Measurements from ENCODE around the gene RPL15. TPM values are rescaled to one million over a fixed set of nuclear protein-coding genes. Genes with fewer than 3 reads are reported as not detected.

Gene RPL15
- total RNA-seq, 1 donor from 2014 or later: 5,928 TPM

DNA sequence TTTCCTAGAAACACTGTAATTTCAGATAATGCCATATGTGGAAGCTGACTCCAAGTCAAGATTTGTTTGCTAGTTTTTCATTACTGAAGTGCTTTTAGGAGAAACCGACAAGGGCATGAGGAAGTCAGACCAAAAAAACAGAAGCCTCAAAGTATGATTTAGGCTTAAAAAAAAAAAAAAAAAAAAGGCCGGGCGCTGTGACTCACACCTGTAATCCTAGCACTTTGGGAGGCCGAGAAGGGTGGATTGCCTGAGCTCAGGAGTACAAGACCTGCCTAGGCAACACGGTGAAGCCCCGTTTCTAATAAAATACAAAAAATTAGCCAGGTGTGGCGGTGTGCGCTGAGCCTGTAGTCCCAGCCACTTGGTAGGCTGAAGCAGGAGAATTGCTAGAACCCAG lies 11.6 kb downstream of the RPL15 start:
- no peaks in the 10 kb centered on the region for H3K4me1 Mint-ChIP-seq
- Histone ChIP-seq H3K4me1 (no peaks in the 10 kb centered on the region), H3K79me2 (ENCODE audit: low read depth) (no peaks in the 10 kb centered on the region), H3K4me3 (no peak overlapping the region), H3K9me3 (ENCODE audit: low read depth) (no peaks in the 10 kb centered on the region), H4K20me1 (ENCODE audit: low read depth) (no peaks in the 10 kb centered on the region), H3K27ac (no peak overlapping the region), H3K9ac (no peak overlapping the region), H3F3A (ENCODE audit: low read depth) (no peaks in the 10 kb centered on the region), H3K36me3 (no peaks in the 10 kb centered on the region), H2AFZ (replicated peaks) (no peak overlapping the region), H3K4me2 (no peak overlapping the region), H3K27me3 (no peaks in the 10 kb centered on the region)
- DNase-seq (ENCODE audit: low spot score): no peak
- no peaks in the 10 kb centered on the region for H3K27me3 Mint-ChIP-seq (ENCODE audit: insufficient read depth, low read depth)
- H3K4me3 Mint-ChIP-seq: no peak overlapping the region
- no peak for TF ChIP-seq EZH2phosphoT487 (IDR thresholded peaks at IDR 0.05)
- TF ChIP-seq EZH2 (IDR thresholded peaks at IDR 0.05): no peak
- no peak for TF ChIP-seq CTCF (IDR thresholded peaks at IDR 0.05)
- no peaks in the 10 kb centered on the region for H3K9me3 Mint-ChIP-seq
- H3K27ac Mint-ChIP-seq: no peak overlapping the region
- no peaks in the 10 kb centered on the region for H3K36me3 Mint-ChIP-seq

- Histone ChIP-seq H3F3A (ENCODE audit: low read depth) (no peaks in the 10 kb centered on the region), H3K79me2 (ENCODE audit: low read depth) (no peaks in the 10 kb centered on the region), H3K4me2 (no peak overlapping the region), H3K36me3 (no peaks in the 10 kb centered on the region), H3K27ac (no peak overlapping the region), H4K20me1 (ENCODE audit: low read depth) (no peaks in the 10 kb centered on the region), H3K27me3 (no peaks in the 10 kb centered on the region), H3K4me1 (no peaks in the 10 kb centered on the region), H2AFZ (replicated peaks) (peak overlapping the region; percentile 15), H3K4me3 (no peak overlapping the region), H3K9ac (no peak overlapping the region), H3K9me3 (ENCODE audit: low read depth) (no peaks in the 10 kb centered on the region)
- Mint-ChIP-seq H3K4me1 (peaks cover 5% of the 10 kb centered on the region), H3K36me3 (no peaks in the 10 kb centered on the region), H3K27ac (no peak overlapping the region), H3K4me3 (no peak overlapping the region), H3K9me3 (no peaks in the 10 kb centered on the region), H3K27me3 (ENCODE audit: insufficient read depth, low read depth) (no peaks in the 10 kb centered on the region)
- DNase-seq (ENCODE audit: low spot score): no peak
- no peak for TF ChIP-seq EZH2phosphoT487 (IDR thresholded peaks at IDR 0.05)
- no peak for TF ChIP-seq EZH2 (IDR thresholded peaks at IDR 0.05)
- TF ChIP-seq CTCF (IDR thresholded peaks at IDR 0.05): no peak
Observed at GRCh38 chr3:23931597-23931996, 14.7 kb downstream of the RPL15 start.

DNA sequence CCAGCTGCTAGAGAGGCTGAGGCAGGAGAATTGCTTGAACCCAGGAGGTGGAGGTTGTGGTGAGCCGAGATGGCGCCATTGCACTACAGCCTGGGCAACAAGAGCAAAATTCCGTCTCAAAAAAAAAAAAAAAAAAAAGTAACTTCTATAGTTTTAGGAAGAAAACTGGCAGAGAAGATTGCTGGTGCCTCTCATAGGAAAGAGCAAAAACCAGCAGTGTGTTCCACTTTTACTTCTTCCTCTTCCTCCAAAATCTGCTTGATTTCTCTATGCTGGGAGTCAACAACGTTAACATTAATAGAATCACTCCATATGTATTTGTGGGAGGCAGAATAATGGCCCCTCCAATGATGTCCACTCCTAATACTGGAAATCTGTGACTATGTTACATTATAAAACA lies 15.6 kb downstream of the RPL15 start:
- Histone ChIP-seq H3K9me3 (ENCODE audit: low read depth) (no peaks in the 10 kb centered on the region), H4K20me1 (ENCODE audit: low read depth) (no peaks in the 10 kb centered on the region), H3K4me1 (no peaks in the 10 kb centered on the region), H3K4me2 (no peak overlapping the region), H3K27ac (no peak overlapping the region), H3K36me3 (no peaks in the 10 kb centered on the region), H3K9ac (no peak overlapping the region), H3K4me3 (no peak overlapping the region), H3F3A (ENCODE audit: low read depth) (no peaks in the 10 kb centered on the region), H3K27me3 (no peaks in the 10 kb centered on the region), H2AFZ (replicated peaks) (no peak overlapping the region), H3K79me2 (ENCODE audit: low read depth) (no peaks in the 10 kb centered on the region)
- Mint-ChIP-seq H3K9me3 (no peaks in the 10 kb centered on the region), H3K27me3 (ENCODE audit: insufficient read depth, low read depth) (no peaks in the 10 kb centered on the region), H3K4me3 (no peak overlapping the region), H3K36me3 (no peaks in the 10 kb centered on the region), H3K27ac (no peak overlapping the region), H3K4me1 (peaks cover 9% of the 10 kb centered on the region)
- no peak for TF ChIP-seq CTCF (IDR thresholded peaks at IDR 0.05)
- no peak for TF ChIP-seq EZH2 (IDR thresholded peaks at IDR 0.05)
- TF ChIP-seq EZH2phosphoT487 (IDR thresholded peaks at IDR 0.05): no peak
- no peak for DNase-seq (ENCODE audit: low spot score)
